HEK293T (cell line): ENCODE results near the gene SMARCB1.

Experiments used
- CTCF ChIA-PET: fragments of 350-600 bp; formaldehyde crosslinking; extraction: SDS; loops from one replicate; lab custom pipeline; 2021; ENCODE audit warnings: antibody characterized with exemption, inconsistent platforms; lab: Yijun Ruan, JAX
- POLR2A ChIA-PET: fragments of 350-600 bp; formaldehyde crosslinking; extraction: SDS; loops from one replicate; lab custom pipeline; 2020; ENCODE audit warnings: antibody characterized with exemption, inconsistent platforms; lab: Yijun Ruan, JAX
- DNase-seq: peaks from one replicate; pipeline ENCODE4 v3.0.0; 2012; ENCODE audit warnings: mixed read lengths; ENCODE audit errors: extremely low spot score
- ARNT ChIP-seq: fragments of 450-650 bp; IDR thresholded peaks from 2 replicates; pipeline ENCODE4 v1.6.1; 2017; ENCODE audit warnings: mild to moderate bottlenecking
- BHLHE40 ChIP-seq: fragments of 450-650 bp; IDR thresholded peaks from 2 replicates; pipeline ENCODE4 v1.6.1; 2016; ENCODE audit warnings: mild to moderate bottlenecking, moderate library complexity, borderline replicate concordance
- CTBP1 ChIP-seq: fragments of 450-650 bp; IDR thresholded peaks from 2 replicates; pipeline ENCODE4 v1.6.1; 2016; ENCODE audit warnings: borderline replicate concordance
- ELF4 ChIP-seq: fragments of 450-650 bp; IDR thresholded peaks from 2 replicates; pipeline ENCODE4 v1.6.1; 2017; ENCODE audit warnings: antibody characterized with exemption
- FOXA1 ChIP-seq: fragments of 450-650 bp; IDR thresholded peaks from 2 replicates; pipeline ENCODE4 v1.6.1; 2016; ENCODE audit warnings: mild to moderate bottlenecking
- FOXM1 ChIP-seq: fragments of 450-650 bp; IDR thresholded peaks from 2 replicates; pipeline ENCODE4 v1.6.1; 2017; ENCODE audit warnings: mild to moderate bottlenecking, borderline replicate concordance
- HDGF ChIP-seq: fragments of 450-650 bp; IDR thresholded peaks from 2 replicates; pipeline ENCODE4 v1.6.1; 2017; ENCODE audit warnings: antibody characterized with exemption, borderline replicate concordance
- L3MBTL2 ChIP-seq: fragments of 450-650 bp; conservative IDR thresholded peaks from 2 replicates; pipeline ENCODE4 v1.6.1; 2016; ENCODE audit warnings: mild to moderate bottlenecking
- LEF1 ChIP-seq: fragments of 450-650 bp; IDR thresholded peaks from 2 replicates; pipeline ENCODE4 v1.6.1; 2017; ENCODE audit warnings: mild to moderate bottlenecking, borderline replicate concordance
- NFRKB ChIP-seq: fragments of 450-650 bp; IDR thresholded peaks from 2 replicates; pipeline ENCODE4 v1.6.1; 2016; ENCODE audit warnings: mild to moderate bottlenecking, moderate library complexity
- PKNOX1 ChIP-seq: fragments of 450-650 bp; IDR thresholded peaks from 2 replicates; pipeline ENCODE4 v1.6.1; 2016
- SP1 ChIP-seq: fragments of 450-650 bp; IDR thresholded peaks from 2 replicates; pipeline ENCODE4 v1.6.1; 2017
- SUZ12 ChIP-seq: fragments of 450-650 bp; IDR thresholded peaks from 2 replicates; pipeline ENCODE4 v1.6.1; 2016; ENCODE audit warnings: mild to moderate bottlenecking
- TARDBP ChIP-seq: fragments of 450-650 bp; IDR thresholded peaks from 2 replicates; pipeline ENCODE4 v1.6.1; 2016

SMARCB1 gene

GRCh38 chr22:23884140-23884539 lies 97.4 kb downstream of the SMARCB1 start:
- ChIA-PET POLR2A (interaction anchor here (2.5 kb wide), 1 partner anchor 10 kb away, joined by 12 read pairs; the partner anchor contains the start of gene MIF), CTCF (interaction anchor here (1.0 kb wide), 1 partner anchor 9 kb away, joined by 3 read pairs; no protein-coding TSS in a partner anchor)
- no peak for TF ChIP-seq SP1
- no peak for TF ChIP-seq ELF4
- no peak for TF ChIP-seq LEF1
- TF ChIP-seq L3MBTL2 = no peak
- TF ChIP-seq NFRKB = no peak
- TF ChIP-seq SUZ12 = no peak
- no peak for TF ChIP-seq ARNT
- no peak for TF ChIP-seq CTBP1
- TF ChIP-seq PKNOX1 = no peak
- no peak for TF ChIP-seq HDGF
- TF ChIP-seq FOXM1 = no peak
- TF ChIP-seq BHLHE40 = no peak
- TF ChIP-seq TARDBP = no peak
- TF ChIP-seq FOXA1 = no peak
- no peak for DNase-seq
